KMS-11 (cell line): ENCODE measurements around the gene TMEM221.

Experiments used
- H2AFZ ChIP-seq: fragments of 200-600 bp; sonication (generic); 2 replicates; pipeline ENCODE4 v1.6.1; 2016; ENCODE audit warnings: antibody characterized with exemption, mixed run types, low read depth
- H3K27ac ChIP-seq: fragments of 200-600 bp; sonication (generic); 2 replicates; pipeline ENCODE4 v1.6.1; 2016; ENCODE audit warnings: mild to moderate bottlenecking, mixed run types
- H3K27me3 ChIP-seq: fragments of 200-600 bp; sonication (generic); 2 replicates; pipeline ENCODE4 v1.6.1; 2017; ENCODE audit warnings: mild to moderate bottlenecking, low read depth, mixed run types, moderate library complexity; ENCODE audit not compliant: insufficient read depth
- H3K36me3 ChIP-seq: fragments of 200-600 bp; sonication (generic); 2 replicates; pipeline ENCODE4 v1.6.1; 2017; ENCODE audit warnings: mild to moderate bottlenecking, mixed run types; ENCODE audit not compliant: insufficient read depth
- H3K4me1 ChIP-seq: fragments of 200-600 bp; sonication (generic); 2 replicates; pipeline ENCODE4 v1.6.1; 2016; ENCODE audit warnings: mild to moderate bottlenecking, low read depth, mixed run types; ENCODE audit not compliant: poor library complexity, severe bottlenecking
- H3K4me2 ChIP-seq: fragments of 200-600 bp; sonication (generic); 2 replicates; pipeline ENCODE4 v1.7.0; 2016; ENCODE audit warnings: mild to moderate bottlenecking, mixed run types
- H3K4me3 ChIP-seq: fragments of 200-600 bp; sonication (generic); IDR thresholded peaks from 2 replicates; pipeline ENCODE4 v1.6.1; 2017; ENCODE audit warnings: low read depth, low read length, mixed read lengths; ENCODE audit not compliant: insufficient read depth
- H3K79me2 ChIP-seq: fragments of 200-600 bp; sonication (generic); 2 replicates; pipeline ENCODE4 v1.6.1; 2016; ENCODE audit warnings: low read depth, mixed run types; ENCODE audit not compliant: insufficient read depth
- H3K9ac ChIP-seq: fragments of 200-600 bp; sonication (generic); 2 replicates; pipeline ENCODE4 v1.6.1; 2016; ENCODE audit warnings: mild to moderate bottlenecking, mixed run types
- H4K20me1 ChIP-seq: fragments of 200-600 bp; sonication (generic); 2 replicates; pipeline ENCODE4 v1.6.1; 2016; ENCODE audit warnings: mild to moderate bottlenecking, mixed run types; ENCODE audit not compliant: insufficient read depth
- TF ChIP-seq, protein P1 (sequence below): fragments of 200-600 bp; sonication (generic); conservative IDR thresholded peaks from 2 replicates; pipeline ENCODE4 v1.6.1; 2017; ENCODE audit warnings: low read depth, mild to moderate bottlenecking, antibody characterized with exemption, low read length, moderate library complexity, mixed read lengths

Gene TMEM221

DNA sequence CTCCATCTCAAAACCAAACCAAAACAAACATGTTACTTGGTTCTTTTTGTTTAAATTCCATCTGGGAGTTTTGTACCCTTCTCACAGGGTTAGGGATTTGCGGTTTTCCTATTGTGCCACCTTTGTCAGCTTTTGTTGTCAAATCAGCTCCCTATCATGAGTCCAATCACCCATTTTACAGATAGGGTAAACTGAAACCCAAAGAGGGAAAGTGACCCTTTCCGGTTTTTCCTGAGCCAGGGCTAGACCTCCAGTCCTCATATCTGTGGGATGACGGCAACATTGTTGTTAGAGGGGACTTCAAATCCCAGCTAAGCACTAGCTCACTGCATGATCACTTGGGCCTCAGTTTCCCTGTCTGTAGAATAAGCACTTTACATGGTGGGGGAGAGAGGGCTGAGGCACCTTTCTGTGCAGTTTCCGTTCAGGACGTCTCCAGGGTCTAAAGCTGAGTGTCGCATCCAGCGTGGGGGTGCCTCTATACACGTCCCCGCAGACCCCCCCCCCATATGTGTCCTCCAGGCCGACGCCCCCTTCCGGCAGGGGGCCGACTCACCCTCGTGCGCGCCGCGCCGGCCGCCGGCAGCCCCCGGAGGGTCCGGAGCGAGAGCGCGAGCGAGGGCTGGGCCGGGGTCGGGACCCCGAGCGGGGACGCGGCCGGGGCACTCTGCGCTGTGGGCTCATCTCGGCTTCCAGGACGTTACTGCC, 58.4 kb downstream of the TMEM221 start:
- no peaks in the 10 kb centered on the region for H3K36me3 ChIP-seq
- H3K27me3 ChIP-seq, result peaks cover 28% of the 10 kb centered on the region; the same call in 1 of the 2 replicates
- no peak overlapping the region for H2AFZ ChIP-seq
- peaks cover 24% of the 10 kb centered on the region for H3K4me1 ChIP-seq
- TF ChIP-seq, protein P1, sequence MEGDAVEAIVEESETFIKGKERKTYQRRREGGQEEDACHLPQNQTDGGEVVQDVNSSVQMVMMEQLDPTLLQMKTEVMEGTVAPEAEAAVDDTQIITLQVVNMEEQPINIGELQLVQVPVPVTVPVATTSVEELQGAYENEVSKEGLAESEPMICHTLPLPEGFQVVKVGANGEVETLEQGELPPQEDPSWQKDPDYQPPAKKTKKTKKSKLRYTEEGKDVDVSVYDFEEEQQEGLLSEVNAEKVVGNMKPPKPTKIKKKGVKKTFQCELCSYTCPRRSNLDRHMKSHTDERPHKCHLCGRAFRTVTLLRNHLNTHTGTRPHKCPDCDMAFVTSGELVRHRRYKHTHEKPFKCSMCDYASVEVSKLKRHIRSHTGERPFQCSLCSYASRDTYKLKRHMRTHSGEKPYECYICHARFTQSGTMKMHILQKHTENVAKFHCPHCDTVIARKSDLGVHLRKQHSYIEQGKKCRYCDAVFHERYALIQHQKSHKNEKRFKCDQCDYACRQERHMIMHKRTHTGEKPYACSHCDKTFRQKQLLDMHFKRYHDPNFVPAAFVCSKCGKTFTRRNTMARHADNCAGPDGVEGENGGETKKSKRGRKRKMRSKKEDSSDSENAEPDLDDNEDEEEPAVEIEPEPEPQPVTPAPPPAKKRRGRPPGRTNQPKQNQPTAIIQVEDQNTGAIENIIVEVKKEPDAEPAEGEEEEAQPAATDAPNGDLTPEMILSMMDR, result no peak
- H3K4me3 ChIP-seq, result no peak overlapping the region
- no peaks in the 10 kb centered on the region for H3K79me2 ChIP-seq
- H3K9ac ChIP-seq, result no peak overlapping the region
- H3K27ac ChIP-seq, result no peak overlapping the region
- H3K4me2 ChIP-seq, result peak overlapping the region; percentile 95; the same call in 1 of the 2 replicates
- H4K20me1 ChIP-seq, result no peaks in the 10 kb centered on the region

DNA sequence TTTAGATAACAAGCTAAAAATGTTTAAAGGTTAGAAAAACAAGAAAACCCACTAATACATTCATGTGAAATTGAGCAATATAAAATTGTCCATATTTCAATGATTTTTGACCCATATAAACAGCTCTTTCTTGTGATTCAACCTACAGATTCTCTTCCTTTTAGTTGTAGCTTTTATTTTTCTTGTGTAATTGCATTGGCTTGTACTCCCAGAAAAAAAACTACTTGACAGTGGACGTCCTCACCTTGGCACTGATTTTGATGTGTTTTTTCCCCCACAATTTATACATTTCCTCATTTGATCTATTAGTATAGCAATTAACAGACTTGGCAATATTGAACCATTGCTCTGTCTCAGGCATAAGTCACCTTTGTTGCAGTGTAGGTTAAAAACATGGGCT, 59.2 kb downstream of the TMEM221 start:
- H3K4me2 ChIP-seq, result no peak overlapping the region
- no peak overlapping the region for H2AFZ ChIP-seq
- peaks cover 24% of the 10 kb centered on the region for H3K4me1 ChIP-seq
- no peak overlapping the region for H3K4me3 ChIP-seq
- peaks cover 28% of the 10 kb centered on the region; the same call in 1 of the 2 replicates for H3K27me3 ChIP-seq
- TF ChIP-seq, protein P1, result no peak
- H3K9ac ChIP-seq, result no peak overlapping the region
- no peaks in the 10 kb centered on the region for H3K36me3 ChIP-seq
- no peak overlapping the region for H3K27ac ChIP-seq
- no peaks in the 10 kb centered on the region for H3K79me2 ChIP-seq
- H4K20me1 ChIP-seq, result no peaks in the 10 kb centered on the region

DNA sequence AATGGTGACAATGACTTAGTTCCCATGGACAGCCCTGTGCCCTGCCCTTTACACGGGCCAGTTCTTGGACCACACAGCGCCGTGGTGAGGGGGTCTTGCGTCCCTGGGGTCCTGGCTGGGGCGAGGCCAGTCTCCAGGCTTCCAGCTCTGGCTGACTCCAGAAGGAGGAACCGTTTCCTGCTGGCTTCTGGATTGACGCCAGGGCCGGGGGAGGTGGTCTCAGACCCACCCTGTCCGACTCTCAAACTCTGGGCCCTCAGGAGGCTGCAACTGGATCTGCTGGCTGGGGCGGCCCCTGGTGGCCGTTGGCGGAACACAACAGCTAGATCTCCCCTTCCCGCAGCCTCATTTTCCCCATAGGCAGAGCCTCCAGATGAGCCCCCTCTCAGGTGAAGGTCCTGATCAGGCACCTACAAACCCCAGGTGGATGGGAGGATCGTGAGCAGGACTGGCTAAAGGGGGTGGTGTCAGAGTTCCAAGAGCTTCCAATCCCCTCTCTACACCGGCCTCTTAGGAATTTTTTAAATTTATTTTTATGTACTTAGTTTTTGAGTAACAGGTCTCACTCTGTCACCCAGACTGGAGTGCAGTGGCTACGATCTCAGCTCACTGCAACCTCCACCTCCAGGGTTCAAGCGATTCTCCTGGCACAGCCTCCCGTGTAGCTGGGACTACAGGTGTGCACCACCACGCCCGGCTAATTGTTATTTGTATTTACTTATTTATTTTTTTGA, 62.4 kb downstream of the TMEM221 start:
- H3K27me3 ChIP-seq, result peaks cover 28% of the 10 kb centered on the region; the same call in 1 of the 2 replicates
- no peaks in the 10 kb centered on the region for H4K20me1 ChIP-seq
- no peak overlapping the region for H2AFZ ChIP-seq
- no peak overlapping the region for H3K9ac ChIP-seq
- no peaks in the 10 kb centered on the region for H3K4me1 ChIP-seq
- no peaks in the 10 kb centered on the region for H3K79me2 ChIP-seq
- no peaks in the 10 kb centered on the region for H3K36me3 ChIP-seq
- no peak overlapping the region for H3K4me2 ChIP-seq
- no peak overlapping the region for H3K4me3 ChIP-seq
- TF ChIP-seq, protein P1, result peak; percentile 82
- no peak overlapping the region for H3K27ac ChIP-seq
